Activated B cell treated with CpG ODN at 0.5 μM for 24 hours (primary cell): Measurements from ENCODE around the gene HIVEP2. TPM values are rescaled to one million over a fixed set of nuclear protein-coding genes. Genes with fewer than 3 reads are reported as not detected.

Experiments
- ATAC-seq: fragments of 200-7000 bp; cut with Tn5 transposase; one replicate; pipeline ENCODE4 v1.10.0; 2021; ENCODE audit warnings: low read depth, mild to moderate bottlenecking, moderate library complexity
- CTCF ChIA-PET: fragments of 350-600 bp; sonication (Branson Sonifier 250); formaldehyde crosslinking; loops from one replicate; lab custom pipeline; 2021; ENCODE audit warnings: antibody characterized with exemption; lab: Charles Lee
- POLR2A ChIA-PET: fragments of 350-600 bp; sonication (Branson Sonifier 250); formaldehyde crosslinking; loops from one replicate; lab custom pipeline; 2021; ENCODE audit warnings: antibody characterized with exemption; lab: Charles Lee
- DNase-seq: peaks from one replicate; pipeline ENCODE4 v3.0.0; 2022
- H3K27ac Mint-ChIP-seq: one replicate; pipeline ENCODE4 v1.8.0; 2020; ENCODE audit warnings: mixed read lengths
- H3K27me3 Mint-ChIP-seq: one replicate; pipeline ENCODE4 v1.8.0; 2021; ENCODE audit warnings: mixed read lengths
- H3K36me3 Mint-ChIP-seq: one replicate; pipeline ENCODE4 v1.8.0; 2021; ENCODE audit warnings: low read depth, mixed read lengths
- H3K4me1 Mint-ChIP-seq: one replicate; pipeline ENCODE4 v1.8.0; 2021; ENCODE audit warnings: mixed read lengths
- H3K4me3 Mint-ChIP-seq: one replicate; pipeline ENCODE4 v1.8.0; 2020; ENCODE audit warnings: mild to moderate bottlenecking, mixed read lengths
- H3K9me3 Mint-ChIP-seq: one replicate; pipeline ENCODE4 v1.8.0; 2020; ENCODE audit warnings: mixed read lengths
- CTCF ChIP-seq: fragments of 200-600 bp; IDR thresholded peaks from one replicate; pipeline ENCODE4 v1.8.0; 2022; ENCODE audit warnings: antibody characterized with exemption, mild to moderate bottlenecking
- intact Hi-C: fragments of 100-400 bp; cut with micrococcal nuclease; formaldehyde crosslinking; loops from one replicate; pipeline ENCODE4 v1.15.1; 2024
- total RNA-seq: library from RNA; stranded (reverse); gene quantifications from 2 replicates; pipeline ENCODE4 v1.2.3, GENCODE V29; 2022

HIVEP2 gene
- total RNA-seq, 1 donor from 2014 or later: 25.4 TPM

GRCh38 chr6:142850679-142851423, 94.1 kb downstream of the HIVEP2 start:
- intact Hi-C loops: no loop called here
- ChIA-PET POLR2A (interaction anchor here (0.6 kb wide), 1 partner anchor 21 kb away, joined by 3 read pairs; no protein-coding TSS in a partner anchor), CTCF (no interaction called here)
- no peak overlapping the region for H3K27ac Mint-ChIP-seq
- H3K4me1 Mint-ChIP-seq: peaks cover 96% of the 10 kb centered on the region
- H3K9me3 Mint-ChIP-seq: no peaks in the 10 kb centered on the region
- no peak for DNase-seq
- no peak overlapping the region for H3K4me3 Mint-ChIP-seq
- H3K36me3 Mint-ChIP-seq: peaks cover 6% of the 10 kb centered on the region
- no peak for ATAC-seq
- no peaks in the 10 kb centered on the region for H3K27me3 Mint-ChIP-seq
- no peak for TF ChIP-seq CTCF

GRCh38 chr6:142848976-142849375, 96.0 kb downstream of the HIVEP2 start:
- Mint-ChIP-seq H3K36me3 (peaks cover 2% of the 10 kb centered on the region), H3K9me3 (no peaks in the 10 kb centered on the region), H3K27ac (peak overlapping the region; percentile 60), H3K4me1 (peaks cover 96% of the 10 kb centered on the region), H3K4me3 (peak overlapping the region; percentile 3), H3K27me3 (no peaks in the 10 kb centered on the region)
- no peak for DNase-seq
- intact Hi-C loops: no loop called here
- POLR2A ChIA-PET: interaction anchor here (1.9 kb wide), 1 partner anchor 36 kb away, joined by 8 read pairs; no protein-coding TSS in a partner anchor
- CTCF ChIA-PET: no interaction called here
- ATAC-seq: no peak
- no peak for TF ChIP-seq CTCF

DNA sequence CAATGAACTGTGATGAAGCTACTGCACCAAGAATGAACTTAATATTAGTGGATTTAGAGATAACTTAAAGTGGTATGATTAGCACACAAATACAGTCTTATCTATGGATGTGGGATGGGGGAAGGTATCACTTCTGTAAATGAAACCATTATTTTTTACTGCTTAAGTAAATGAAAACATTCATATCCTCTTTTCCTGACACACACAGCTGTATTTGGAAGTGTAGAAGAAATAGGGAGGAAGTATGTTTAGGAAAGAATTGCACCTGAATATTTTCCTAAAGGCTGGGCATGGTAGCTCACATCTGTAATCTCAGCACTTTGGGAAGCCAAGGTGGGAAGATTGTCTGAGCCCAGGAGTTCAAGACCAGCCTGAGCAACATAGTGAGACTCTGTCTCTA, 96.8 kb downstream of the HIVEP2 start:
- ATAC-seq (no peak), DNase-seq (no peak)
- Mint-ChIP-seq H3K27me3 (no peaks in the 10 kb centered on the region), H3K27ac (no peak overlapping the region), H3K9me3 (no peaks in the 10 kb centered on the region), H3K36me3 (peaks cover 2% of the 10 kb centered on the region), H3K4me3 (peak overlapping the region; percentile 11), H3K4me1 (peaks cover 96% of the 10 kb centered on the region)
- no peak for TF ChIP-seq CTCF
- CTCF ChIA-PET: no interaction called here
- POLR2A ChIA-PET: interaction anchor here (1.1 to 1.9 kb wide), 3 partner anchors 29 to 98 kb away, joined by 3 to 8 read pairs (median 6); no protein-coding TSS in a partner anchor
- intact Hi-C loops: no loop called here

- POLR2A ChIA-PET: interaction anchor here (1.1 to 1.5 kb wide), 2 partner anchors 27 to 100 kb away, joined by 3 to 6 read pairs; no protein-coding TSS in a partner anchor
- no peak for ATAC-seq
- peaks cover 97% of the 10 kb centered on the region for H3K4me1 Mint-ChIP-seq
- intact Hi-C loops: no loop called here
- no peak for DNase-seq
- H3K9me3 Mint-ChIP-seq: no peaks in the 10 kb centered on the region
- H3K27me3 Mint-ChIP-seq: no peaks in the 10 kb centered on the region
- no peaks in the 10 kb centered on the region for H3K36me3 Mint-ChIP-seq
- peak overlapping the region; percentile 90 for H3K27ac Mint-ChIP-seq
- TF ChIP-seq CTCF: no peak
- no peak overlapping the region for H3K4me3 Mint-ChIP-seq
- CTCF ChIA-PET: no interaction called here
Measured at GRCh38 chr6:142846883-142847287, 98.1 kb downstream of the HIVEP2 start.

- no peaks in the 10 kb centered on the region for H3K27me3 Mint-ChIP-seq
- ChIA-PET CTCF (no interaction called here), POLR2A (interaction anchor here (0.8 to 1.5 kb wide), 5 partner anchors 11 to 99 kb away, joined by 3 to 5 read pairs (median 3); partner anchors contain the start of gene HIVEP2)
- ATAC-seq (no peak), DNase-seq (no peak)
- intact Hi-C loops: no loop called here
- H3K9me3 Mint-ChIP-seq: no peaks in the 10 kb centered on the region
- H3K4me3 Mint-ChIP-seq: peak overlapping the region; percentile 6
- H3K27ac Mint-ChIP-seq: peak overlapping the region; percentile 90
- no peak for TF ChIP-seq CTCF
- no peaks in the 10 kb centered on the region for H3K36me3 Mint-ChIP-seq
- peaks cover 97% of the 10 kb centered on the region for H3K4me1 Mint-ChIP-seq
Measured at GRCh38 chr6:142846459-142846831, 98.5 kb downstream of the HIVEP2 start.
